GM19324 (cell line): ENCODE measurements around the gene FGGY.
"Not testable (repeated sequence)": the region's sequence is repeated elsewhere in the genome, so short reads cannot be mapped to it uniquely, and the experiment has no call there.

Source experiments
- ATAC-seq: cut with Tn5 transposase; IDR thresholded peaks from one replicate; pipeline ENCODE4 v1.9.1; 2021; ENCODE audit warnings: mild to moderate bottlenecking, moderate library complexity; ENCODE audit not compliant: unreplicated experiment, low FRiP score

Gene FGGY

DNA sequence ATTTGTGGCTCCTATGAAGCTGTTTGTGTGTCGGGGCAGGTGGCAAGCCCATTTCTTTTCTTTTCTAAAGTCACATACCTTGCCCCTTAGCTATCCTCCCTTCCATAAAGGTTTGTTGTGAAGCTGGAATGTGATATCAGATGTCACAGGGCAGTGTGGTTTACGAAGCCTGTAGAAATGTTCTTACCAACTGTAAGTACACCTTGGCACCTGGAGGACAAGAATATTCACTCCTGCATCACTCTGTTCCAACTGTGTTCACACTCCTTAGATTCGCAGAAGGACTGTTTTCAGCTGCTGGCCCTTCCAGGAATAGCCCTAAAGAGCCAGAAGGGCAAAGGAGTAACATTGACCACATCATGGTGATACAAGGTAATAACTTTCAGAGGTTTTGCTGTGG is 176.9 kb downstream of the FGGY start:
- ATAC-seq = no peak

- ATAC-seq = no peak
Measured at GRCh38 chr1:59474496-59474895, 177.6 kb downstream of the FGGY start.

GRCh38 chr1:59475737-59476136 is 178.8 kb downstream of the FGGY start:
- no peak for ATAC-seq

- no peak for ATAC-seq
Measured at GRCh38 chr1:59477286-59477685, 180.4 kb downstream of the FGGY start.

DNA sequence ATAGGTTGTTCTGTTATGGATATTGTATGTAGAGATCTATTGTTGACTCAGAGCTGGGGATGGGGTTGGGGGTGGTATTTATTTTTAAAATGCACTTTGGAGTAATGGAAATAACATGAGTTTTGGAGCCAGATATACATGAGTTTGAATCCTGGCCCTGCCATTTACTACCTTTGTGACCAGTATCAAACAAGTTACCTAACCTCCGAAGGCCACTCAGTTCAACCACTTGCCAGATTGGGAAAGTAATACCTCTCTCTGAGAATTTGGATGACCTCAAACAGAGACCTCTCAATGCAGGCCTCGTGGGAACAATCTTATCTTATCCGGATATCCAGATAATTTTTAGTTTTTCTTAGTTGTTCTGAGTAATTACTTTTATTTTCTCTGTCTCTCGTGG is 181.0 kb downstream of the FGGY start:
- no peak for ATAC-seq

- no peak for ATAC-seq
Measured at GRCh38 chr1:59478822-59479221, 181.9 kb downstream of the FGGY start.

DNA sequence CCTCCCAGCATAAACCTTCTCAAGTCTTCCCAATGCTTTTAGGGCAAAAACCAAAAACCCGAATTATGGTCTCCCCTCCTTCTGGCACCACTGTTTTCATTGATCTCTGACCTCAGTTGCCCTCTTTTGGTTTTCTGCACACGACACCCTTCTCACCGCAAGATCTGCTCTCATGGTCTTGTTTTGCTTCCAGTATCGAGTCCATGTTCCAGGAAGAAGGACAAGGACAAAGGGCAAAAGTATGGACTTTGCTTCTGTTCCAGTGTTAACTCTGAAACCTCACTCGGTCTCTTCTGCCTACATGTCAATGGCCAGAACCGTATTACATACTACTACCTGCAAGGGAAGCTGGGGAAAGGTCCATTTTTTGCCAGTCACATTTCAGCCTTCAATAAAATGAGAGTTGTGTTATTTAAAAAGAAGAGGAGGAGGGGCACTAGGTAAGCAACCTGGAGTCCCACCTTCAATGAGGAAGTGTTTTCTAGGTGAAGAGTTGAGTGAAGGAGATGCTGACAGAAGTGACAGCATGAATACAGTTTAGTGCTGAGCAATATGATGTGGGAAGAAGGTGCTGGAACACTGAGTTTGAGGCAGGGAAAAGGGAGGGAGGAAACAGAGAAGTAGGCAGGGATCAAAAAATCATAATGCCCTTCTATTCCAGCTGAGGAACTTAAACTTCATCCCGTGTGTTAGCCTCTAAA is 183.4 kb downstream of the FGGY start:
- no peak for ATAC-seq

GRCh38 chr1:59481881-59482505 is 185.1 kb downstream of the FGGY start:
- no peak for ATAC-seq

DNA sequence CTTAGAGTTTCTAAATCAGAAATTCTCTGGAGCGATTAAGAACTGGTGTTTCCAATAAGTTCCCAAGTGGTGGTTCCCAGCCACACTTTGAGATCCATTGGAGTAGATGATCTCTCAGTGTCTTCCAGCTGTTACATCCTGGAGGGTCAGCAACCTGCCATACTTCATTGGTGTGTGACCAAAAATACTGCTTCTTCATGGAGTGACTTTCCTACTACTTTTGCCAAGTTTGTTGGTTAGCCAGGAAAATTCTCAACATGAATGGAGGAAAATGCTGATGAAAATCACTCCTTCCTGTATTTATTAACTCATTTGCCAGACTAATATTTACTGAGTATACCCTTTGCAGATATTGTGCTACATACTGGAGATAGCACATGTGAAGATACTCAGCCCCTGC is 186.1 kb downstream of the FGGY start:
- ATAC-seq = no peak

DNA sequence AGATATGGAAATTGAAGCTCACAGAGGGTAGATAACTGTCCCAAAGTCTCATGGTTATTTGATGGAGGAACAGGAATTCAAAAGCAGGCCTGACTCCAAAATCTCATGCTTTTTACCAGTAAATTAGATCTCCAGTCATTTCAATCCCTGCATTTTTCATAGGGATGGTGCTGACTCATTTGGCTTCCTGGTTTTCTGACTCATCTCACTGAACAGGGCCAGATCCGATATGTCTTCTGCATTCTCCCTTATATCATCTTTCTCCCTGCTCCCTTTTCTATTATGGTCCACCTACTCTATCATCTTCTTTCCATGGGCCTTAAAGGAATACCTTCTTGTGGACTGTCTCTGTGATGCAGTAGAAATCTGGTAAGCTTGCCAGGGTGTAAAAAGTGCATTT is 187.2 kb downstream of the FGGY start:
- no peak for ATAC-seq

DNA sequence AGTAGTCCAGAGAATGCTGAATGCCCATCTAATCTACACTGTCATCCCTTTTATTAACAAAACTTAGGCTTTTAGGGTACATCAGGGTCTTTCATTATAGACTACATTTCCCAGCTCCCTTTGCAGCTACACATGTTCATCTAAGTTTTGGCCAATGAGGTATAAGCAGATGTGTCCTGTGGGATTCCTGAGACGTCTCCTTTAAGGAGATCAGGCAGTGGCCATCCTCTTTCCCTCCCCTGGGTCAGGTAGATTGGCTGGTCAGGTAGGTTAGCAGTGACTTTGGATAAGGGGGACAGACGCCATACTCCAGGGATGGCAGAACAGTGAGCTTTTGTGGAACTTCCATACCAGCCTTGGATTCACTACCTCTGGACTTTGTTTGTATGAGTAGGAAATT is 188.3 kb downstream of the FGGY start:
- no peak for ATAC-seq

- ATAC-seq = no peak
Measured at GRCh38 chr1:59485949-59486348, 189.1 kb downstream of the FGGY start.

GRCh38 chr1:59486615-59487014 is 189.7 kb downstream of the FGGY start:
- no peak for ATAC-seq

DNA sequence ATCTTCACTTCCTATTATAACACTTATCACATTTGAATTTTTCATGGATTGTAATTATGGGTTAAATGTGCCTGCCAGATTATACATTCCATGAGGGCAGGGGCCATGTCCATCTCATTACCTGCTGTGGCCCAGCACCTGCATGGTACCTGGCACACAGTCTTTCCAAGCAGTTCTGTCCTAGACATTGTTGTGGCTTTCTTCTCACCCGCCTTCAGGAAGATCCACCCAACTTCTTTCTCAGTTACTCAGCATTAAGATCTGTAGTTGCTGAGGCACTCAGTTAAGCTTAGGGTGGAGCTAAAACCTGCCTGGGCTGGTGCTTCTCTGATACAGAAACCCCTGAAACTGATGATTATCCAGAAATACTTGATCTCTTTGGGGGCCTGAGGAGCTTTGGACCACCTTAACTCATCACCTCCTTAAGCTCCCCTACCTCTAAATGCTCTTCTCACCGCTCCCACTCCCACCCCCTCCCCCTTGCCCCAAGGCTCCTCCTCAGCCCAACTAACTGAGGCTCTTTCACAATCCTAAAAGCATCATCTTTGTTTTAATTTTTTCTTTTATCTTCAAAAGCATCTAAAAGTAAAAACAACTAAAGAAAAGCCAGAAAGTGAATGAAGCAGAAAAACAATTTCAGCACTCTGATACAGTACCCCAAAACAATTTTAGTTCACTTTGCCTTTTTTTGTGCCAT is 190.6 kb downstream of the FGGY start:
- ATAC-seq = no peak

DNA sequence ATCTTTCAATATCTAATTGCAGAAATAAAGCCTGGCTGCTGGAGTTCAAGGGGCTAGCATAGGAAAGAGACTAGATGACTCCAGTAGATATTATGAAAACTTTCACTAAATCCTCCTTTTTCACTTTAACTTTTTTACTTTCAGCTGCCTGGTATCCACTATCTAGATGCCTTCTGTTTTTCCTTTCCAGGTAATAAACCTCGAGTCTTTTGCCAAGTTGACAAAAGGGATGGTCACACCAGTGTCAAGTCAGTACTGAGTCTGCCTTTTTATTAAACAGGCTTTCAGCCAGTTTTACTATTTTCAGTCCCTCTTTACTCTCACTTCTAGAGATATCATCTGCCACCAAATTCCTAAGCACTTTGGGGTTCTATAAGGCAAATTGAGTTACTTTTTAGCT is 195.6 kb downstream of the FGGY start:
- no peak for ATAC-seq

DNA sequence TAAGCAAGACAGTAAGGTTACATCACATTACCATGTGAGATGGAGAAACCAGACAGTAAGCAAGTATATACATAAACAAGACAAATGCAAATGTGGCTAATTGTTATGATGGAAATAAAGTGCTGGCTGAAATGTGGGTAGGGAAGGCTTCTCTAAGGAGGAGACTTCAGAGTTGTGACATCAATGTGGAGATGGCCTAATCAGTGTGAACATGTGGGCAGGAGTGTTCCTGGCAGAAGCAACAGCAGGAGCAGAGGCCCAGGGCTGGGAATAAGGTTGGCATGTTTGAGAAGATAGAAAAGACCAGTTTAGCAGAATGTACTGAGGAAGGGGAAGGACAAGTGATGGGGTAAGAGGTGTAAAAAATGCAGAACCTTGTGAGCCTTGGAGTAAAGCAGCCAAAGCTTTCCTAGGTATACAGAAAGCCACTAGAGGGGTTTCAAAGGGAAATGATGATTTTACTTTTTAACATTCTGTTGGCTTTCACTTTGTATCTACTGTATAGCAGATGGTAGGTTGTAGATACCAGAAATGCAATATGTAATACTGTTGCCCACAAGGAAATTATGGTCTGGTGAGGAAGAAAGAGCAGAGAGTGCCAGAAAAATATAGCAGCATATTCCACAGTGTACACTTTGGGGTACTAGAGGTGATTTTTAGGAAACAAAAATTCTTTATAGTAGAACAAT is 197.4 kb downstream of the FGGY start:
- no peak for ATAC-seq

DNA sequence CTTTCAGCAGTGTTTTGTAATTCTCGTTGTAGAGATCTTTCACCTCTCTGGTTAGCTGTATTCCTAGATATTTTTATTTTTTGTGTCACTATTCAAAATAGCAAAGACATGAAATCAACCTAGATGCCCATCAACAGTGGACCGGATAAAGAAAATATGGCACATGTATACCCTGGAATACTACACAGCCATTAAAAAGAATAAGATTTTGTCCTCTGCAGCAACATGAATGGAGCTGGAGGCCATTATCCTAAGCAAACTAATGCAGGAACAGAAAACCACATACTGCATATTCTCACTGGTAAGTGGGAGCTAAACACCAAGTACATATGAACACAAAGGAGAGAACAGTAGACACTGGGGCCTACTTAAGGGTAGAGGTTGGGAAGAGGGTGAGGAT is 199.3 kb downstream of the FGGY start:
- ATAC-seq = not testable (repeated sequence)

- no peak for ATAC-seq
Measured at GRCh38 chr1:59497616-59498015, 200.7 kb downstream of the FGGY start.

DNA sequence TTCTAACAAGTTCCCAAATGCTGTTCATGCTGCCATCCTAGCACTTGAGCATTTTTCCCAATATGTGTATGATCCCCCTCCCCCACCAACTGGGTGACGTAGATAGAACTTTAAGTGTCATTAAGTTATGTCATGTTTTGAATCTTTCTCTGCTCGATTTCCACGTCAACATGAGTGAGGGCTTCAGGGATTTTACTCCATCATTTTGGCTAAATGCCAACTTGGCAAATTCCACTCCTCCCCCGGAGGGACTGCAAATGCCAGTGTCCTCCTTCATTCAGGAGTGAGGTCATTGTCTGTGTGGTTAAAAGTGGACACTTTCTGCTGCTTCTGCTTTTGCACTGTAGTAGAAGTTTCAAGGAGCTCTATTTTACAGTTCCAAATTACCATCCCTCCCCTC is 201.7 kb downstream of the FGGY start:
- ATAC-seq = no peak

- ATAC-seq = no peak
Measured at GRCh38 chr1:59499273-59499942, 202.5 kb downstream of the FGGY start.
